Hepatocyte (in vitro differentiated cells): Measurements from ENCODE around the gene BOD1L2. TPM values are rescaled to one million over a fixed set of nuclear protein-coding genes. Genes with fewer than 3 reads are reported as not detected.

Experiments
- DNase-seq: peaks from one replicate; pipeline ENCODE4 v3.0.0-alpha.2; 2016; ENCODE audit warnings: low spot score
- H2AFZ ChIP-seq: fragments of 200-600 bp; sonication (generic); 2 replicates; pipeline ENCODE4 v1.6.0; 2016; ENCODE audit warnings: antibody characterized with exemption, mild to moderate bottlenecking
- H3K27ac ChIP-seq: fragments of 200-600 bp; sonication (generic); 2 replicates; pipeline ENCODE4 v1.5.1; 2016; ENCODE audit warnings: mild to moderate bottlenecking
- H3K27me3 ChIP-seq: fragments of 200-600 bp; sonication (generic); 2 replicates; pipeline ENCODE4 v1.6.1; 2016
- H3K36me3 ChIP-seq: fragments of 200-600 bp; sonication (generic); replicated peaks from 2 replicates; pipeline ENCODE4 v1.5.1; 2016; ENCODE audit warnings: low read depth; ENCODE audit not compliant: insufficient read depth
- H3K4me1 ChIP-seq: fragments of 200-600 bp; sonication (generic); 2 replicates; pipeline ENCODE4 v1.5.1; 2016; ENCODE audit warnings: mild to moderate bottlenecking, moderate library complexity; ENCODE audit not compliant: insufficient read depth
- H3K4me2 ChIP-seq: fragments of 200-600 bp; sonication (generic); 2 replicates; pipeline ENCODE4 v1.6.0; 2016
- H3K4me3 ChIP-seq: fragments of 200-600 bp; sonication (generic); 2 replicates; pipeline ENCODE4 v1.5.1; 2016; ENCODE audit warnings: mild to moderate bottlenecking
- H3K79me2 ChIP-seq: fragments of 200-600 bp; sonication (generic); 2 replicates; pipeline ENCODE4 v1.6.0; 2017; ENCODE audit warnings: mild to moderate bottlenecking
- H3K9me2 ChIP-seq: fragments of 200-600 bp; sonication (generic); replicated peaks from 2 replicates; pipeline ENCODE4 v1.6.0; 2017; ENCODE audit warnings: mild to moderate bottlenecking; ENCODE audit not compliant: insufficient read depth
- H3K9me3 ChIP-seq: fragments of 200-600 bp; sonication (generic); 2 replicates; pipeline ENCODE4 v1.5.1; 2016; ENCODE audit warnings: low read depth, mild to moderate bottlenecking
- H4K20me1 ChIP-seq: fragments of 200-600 bp; sonication (generic); 2 replicates; pipeline ENCODE4 v1.6.0; 2016; ENCODE audit warnings: mild to moderate bottlenecking; ENCODE audit not compliant: insufficient read depth, poor library complexity, severe bottlenecking
- EZH2 ChIP-seq: fragments of 200-600 bp; sonication (generic); IDR thresholded peaks from 2 replicates; pipeline ENCODE4 v1.6.1; 2016; ENCODE audit warnings: antibody characterized with exemption, mild to moderate bottlenecking, borderline replicate concordance
- EZH2phosphoT487 ChIP-seq: fragments of 200-600 bp; sonication (generic); IDR thresholded peaks from one replicate; pipeline ENCODE4 v1.6.1; 2018; ENCODE audit warnings: antibody characterized with exemption, mild to moderate bottlenecking, low read depth, moderate library complexity; ENCODE audit not compliant: unreplicated experiment, severe bottlenecking
- WGBS: methylation state at CpG from one replicate; pipeline ENCODE4 v1.1.6; 2016; ENCODE audit warnings: low lambda C conversion rate; ENCODE audit errors: missing lambda C conversion rate; 5-methylcytosine and 5-hydroxymethylcytosine counted together
- polyA plus RNA-seq: library from polyadenylated mRNA; unstranded; fragments of >200 nt; fragmentation: Nextera tagmentation; extraction: Ambion mirVana; gene quantifications from 2 replicates; pipeline ENCODE4 v1.2.1, GENCODE V29; 2016
- total RNA-seq: library from RNA; depleted of rRNA; stranded (reverse); fragments of >200 nt; gene quantifications from 2 replicates; pipeline ENCODE4 v1.2.3, GENCODE V29; 2014
- TF ChIP-seq, protein P1 (sequence below): fragments of 200-600 bp; sonication (generic); IDR thresholded peaks from 2 replicates; pipeline ENCODE4 v1.5.1; 2016; ENCODE audit warnings: antibody characterized with exemption, mild to moderate bottlenecking; ENCODE audit not compliant: poor library complexity

BOD1L2 gene
- total and polyA plus RNA-seq, 2 experiments from 2014 or later = 0.23 TPM; not detected in 1

DNA sequence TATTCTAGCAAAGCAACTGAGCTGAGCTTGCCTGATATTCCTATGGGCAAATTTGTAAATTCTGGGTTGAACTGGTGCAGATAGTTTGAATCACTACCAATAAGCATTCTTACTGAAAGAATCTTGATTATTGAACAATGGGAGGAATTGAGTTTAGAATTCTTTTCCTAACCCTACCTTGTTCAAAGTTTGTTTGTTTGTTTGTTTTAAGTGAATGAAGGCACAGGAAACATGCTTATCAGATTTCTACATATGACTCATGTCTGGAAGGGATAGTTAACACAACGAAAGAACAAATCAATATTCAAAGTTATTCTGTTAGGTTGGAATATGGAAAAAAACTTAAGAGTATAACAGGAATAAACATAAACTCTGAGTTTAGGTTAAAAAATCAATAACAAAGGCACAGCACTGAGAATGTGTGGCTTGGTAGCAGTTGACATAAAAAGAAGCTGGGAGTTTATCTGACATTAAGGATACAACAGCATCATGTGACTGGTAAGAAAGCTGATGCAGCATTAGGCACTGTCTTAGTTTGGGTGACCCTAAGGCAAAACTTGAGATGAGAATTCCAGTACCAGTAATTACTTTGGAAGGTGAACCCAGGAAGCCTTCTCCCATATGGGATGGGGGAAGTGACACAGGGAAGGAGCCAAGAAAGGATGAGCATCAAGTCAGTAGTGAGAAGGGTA, 20.9 kb downstream of the BOD1L2 start:
- WGBS = 65% methylated on average over 1 of the region's 1 CpG
- H3K36me3 ChIP-seq = no peaks in the 10 kb centered on the region
- H3K4me3 ChIP-seq = no peak overlapping the region
- H3K4me2 ChIP-seq = no peak overlapping the region
- no peaks in the 10 kb centered on the region for H3K9me3 ChIP-seq
- H4K20me1 ChIP-seq = no peaks in the 10 kb centered on the region
- H3K79me2 ChIP-seq = no peaks in the 10 kb centered on the region
- TF ChIP-seq, protein P1, sequence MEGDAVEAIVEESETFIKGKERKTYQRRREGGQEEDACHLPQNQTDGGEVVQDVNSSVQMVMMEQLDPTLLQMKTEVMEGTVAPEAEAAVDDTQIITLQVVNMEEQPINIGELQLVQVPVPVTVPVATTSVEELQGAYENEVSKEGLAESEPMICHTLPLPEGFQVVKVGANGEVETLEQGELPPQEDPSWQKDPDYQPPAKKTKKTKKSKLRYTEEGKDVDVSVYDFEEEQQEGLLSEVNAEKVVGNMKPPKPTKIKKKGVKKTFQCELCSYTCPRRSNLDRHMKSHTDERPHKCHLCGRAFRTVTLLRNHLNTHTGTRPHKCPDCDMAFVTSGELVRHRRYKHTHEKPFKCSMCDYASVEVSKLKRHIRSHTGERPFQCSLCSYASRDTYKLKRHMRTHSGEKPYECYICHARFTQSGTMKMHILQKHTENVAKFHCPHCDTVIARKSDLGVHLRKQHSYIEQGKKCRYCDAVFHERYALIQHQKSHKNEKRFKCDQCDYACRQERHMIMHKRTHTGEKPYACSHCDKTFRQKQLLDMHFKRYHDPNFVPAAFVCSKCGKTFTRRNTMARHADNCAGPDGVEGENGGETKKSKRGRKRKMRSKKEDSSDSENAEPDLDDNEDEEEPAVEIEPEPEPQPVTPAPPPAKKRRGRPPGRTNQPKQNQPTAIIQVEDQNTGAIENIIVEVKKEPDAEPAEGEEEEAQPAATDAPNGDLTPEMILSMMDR = no peak
- TF ChIP-seq EZH2 (no peak), EZH2phosphoT487 (no peak)
- H3K27ac ChIP-seq = no peak overlapping the region
- DNase-seq = no peak
- no peak overlapping the region for H2AFZ ChIP-seq
- no peaks in the 10 kb centered on the region for H3K9me2 ChIP-seq
- no peaks in the 10 kb centered on the region for H3K27me3 ChIP-seq
- H3K4me1 ChIP-seq = no peaks in the 10 kb centered on the region

DNA sequence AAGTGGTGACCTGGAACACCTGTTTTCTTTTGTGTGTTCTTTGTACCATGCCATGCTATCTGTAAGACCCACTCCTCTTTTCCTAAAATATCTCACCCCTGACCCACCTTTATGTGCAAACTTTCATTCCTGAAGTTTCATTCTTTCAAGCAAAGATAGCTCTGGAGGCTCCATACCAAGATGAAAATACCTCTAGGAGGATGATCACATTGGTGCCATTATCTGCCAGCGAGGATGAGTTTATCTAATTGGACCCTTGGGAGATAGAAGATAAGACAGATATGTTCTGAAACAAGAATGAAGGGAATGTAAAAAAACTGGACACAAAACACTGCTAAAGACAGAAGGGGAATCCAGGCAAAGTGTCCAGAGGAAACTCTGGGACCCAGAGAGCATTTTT, 24.1 kb downstream of the BOD1L2 start:
- H3K79me2 ChIP-seq = no peaks in the 10 kb centered on the region
- WGBS = 61% methylated on average over 1 of the region's 1 CpG
- H3K27me3 ChIP-seq = no peaks in the 10 kb centered on the region
- H3K9me3 ChIP-seq = no peaks in the 10 kb centered on the region
- no peaks in the 10 kb centered on the region for H4K20me1 ChIP-seq
- DNase-seq = no peak
- H2AFZ ChIP-seq = no peak overlapping the region
- no peak overlapping the region for H3K27ac ChIP-seq
- no peaks in the 10 kb centered on the region for H3K36me3 ChIP-seq
- no peak overlapping the region for H3K4me3 ChIP-seq
- H3K4me2 ChIP-seq = no peak overlapping the region
- no peaks in the 10 kb centered on the region for H3K9me2 ChIP-seq
- no peaks in the 10 kb centered on the region for H3K4me1 ChIP-seq
- no peak for TF ChIP-seq EZH2
- TF ChIP-seq, protein P1 = no peak
- no peak for TF ChIP-seq EZH2phosphoT487

DNA sequence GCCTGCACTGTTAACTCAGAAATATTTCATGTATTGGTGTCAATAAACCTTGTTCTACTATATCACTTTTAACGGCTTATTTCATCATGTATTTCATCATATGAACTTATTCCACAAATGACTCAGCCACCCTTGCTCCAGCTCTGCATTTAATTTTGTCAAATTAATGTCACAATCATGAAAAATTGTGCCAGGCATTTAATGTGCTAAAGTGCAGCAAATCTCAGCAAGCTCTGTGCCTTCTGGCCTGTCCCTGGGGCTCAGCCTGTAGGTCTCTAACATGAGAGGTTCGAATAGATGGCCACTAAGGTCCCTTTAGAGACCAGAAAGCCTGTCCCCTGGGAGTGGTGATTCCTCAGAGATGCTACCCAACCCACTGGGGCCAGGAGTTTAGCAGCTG, 28.6 kb downstream of the BOD1L2 start:
- no peak for DNase-seq
- no peaks in the 10 kb centered on the region for H3K9me3 ChIP-seq
- TF ChIP-seq, protein P1 = no peak
- TF ChIP-seq EZH2 = no peak
- TF ChIP-seq EZH2phosphoT487 = no peak
- H3K36me3 ChIP-seq = no peaks in the 10 kb centered on the region
- no peak overlapping the region for H3K4me2 ChIP-seq
- H3K79me2 ChIP-seq = no peaks in the 10 kb centered on the region
- H3K9me2 ChIP-seq = no peaks in the 10 kb centered on the region
- H2AFZ ChIP-seq = no peak overlapping the region
- H3K4me3 ChIP-seq = no peak overlapping the region
- no peaks in the 10 kb centered on the region for H3K4me1 ChIP-seq
- no peaks in the 10 kb centered on the region for H4K20me1 ChIP-seq
- no peaks in the 10 kb centered on the region for H3K27me3 ChIP-seq
- H3K27ac ChIP-seq = no peak overlapping the region
- 88% methylated on average over 2 of the region's 2 CpGs for WGBS
